Ovary (tissue), 9 donors: ENCODE measurements around the gene UTP4. TPM values are rescaled to one million over a fixed set of nuclear protein-coding genes. Genes with fewer than 3 reads are reported as not detected.

Experiments
- DNase-seq, 5 donors: peaks; one replicate each; pipeline ENCODE4 v3.0.0-alpha.2; 2019 to 2020
- H3K27ac ChIP-seq, 2 donors: fragments of 200-600 bp; one replicate each; pipeline versions ENCODE4 v1.5.1 to v1.8.0; 2019 to 2022
- H3K27me3 ChIP-seq: fragments of 200-600 bp; one replicate; pipeline ENCODE4 v1.8.0; 2022
- H3K36me3 ChIP-seq: fragments of 200-600 bp; sonication (generic); one replicate; pipeline ENCODE4 v1.5.1; 2019
- H3K4me1 ChIP-seq: one replicate; pipeline ENCODE4 v1.8.1; 2013; ENCODE audit warnings: mild to moderate bottlenecking, moderate library complexity; ENCODE audit not compliant: insufficient read depth
- H3K4me3 ChIP-seq: fragments of 200-600 bp; sonication (generic); one replicate; pipeline ENCODE4 v1.5.1; 2017
- H3K9me3 ChIP-seq, 2 donors: fragments of 200-600 bp in 1 of 2; sonication (generic) in 1 of 2; one replicate each; pipeline versions ENCODE4 v1.5.1 to v1.8.1; 2013 to 2019; ENCODE audit warnings: mild to moderate bottlenecking in 1 of 2, moderate library complexity in 1 of 2
- EP300 ChIP-seq: sonication (generic); formaldehyde crosslinking; IDR thresholded peaks from one replicate; pipeline ENCODE4 v1.6.1; 2017; ENCODE audit warnings: antibody characterized with exemption
- POLR2A ChIP-seq: fragments of 450-650 bp; IDR thresholded peaks from one replicate; pipeline ENCODE4 v1.6.1; 2017; ENCODE audit warnings: antibody characterized with exemption, mild to moderate bottlenecking, moderate library complexity
- WGBS, 3 donors: extraction: QIAGEN DNeasy Blood & Tissue Kit in 1 of 3; methylation state at CpG; one replicate each; pipeline versions ENCODE4 v1.1.5 to v1.1.7; 2013 to 2017; 5-methylcytosine and 5-hydroxymethylcytosine counted together
- intact Hi-C, 4 donors: fragments of 100-400 bp; cut with DNase I; formaldehyde crosslinking; loops; one replicate each; pipeline versions ENCODE4 v1.11.0 to v1.15.1; 2022 to 2023
- polyA plus RNA-seq, 2 donors: library from polyadenylated mRNA; stranded (reverse); fragments of 200-250 nt in 1 of 2; fragments of 350-450 nt in 1 of 2; fragmentation: Illumina TruSeq in 1 of 2; extraction: RNeasy Lipid Tissue Mini Kit (QIAGEN cat#74804) in 1 of 2; gene quantifications; one replicate each; pipeline ENCODE4 v1.2.3, GENCODE V29; 2013 to 2014
- total RNA-seq, 7 donors: library from RNA; depleted of rRNA in 2 of 7; stranded (reverse); fragments of >200 nt in 2 of 7; fragmentation: NEBNext Ultra II Directional in 3 of 7; extraction: Animal tissue kit (Norgen Biotek cat#: 25700) in 3 of 7; gene quantifications; one replicate each; pipeline versions ENCODE4 v1.1.0 to v1.2.4, GENCODE V29; 2016 to 2023
- TF ChIP-seq, protein P1 (sequence below), 3 donors: fragments of 450-650 bp in 2 of 3; fragments of 200-600 bp in 1 of 3; IDR thresholded peaks; one replicate each; pipeline versions ENCODE4 v1.5.1 to v1.8.0; 2016 to 2022; ENCODE audit warnings: antibody characterized with exemption in 3 of 3, mild to moderate bottlenecking in 1 of 3
- donor health status: DM: no; HTN: no; CAD: no; lungs with moderate emphysema.
- donor health status: DM: no; HTN: no; CAD: no.
- donor health status: Bipolar disorder and iron deficiency.
- donor health status: DM: yes; HTN: yes; CAD: no.
- donor health status: DM: no; HTN: no; CAD: no.
- donor health status: DM: yes; HTN: yes; CAD: no.

The UTP4 gene
- total and polyA plus RNA-seq, 9 donors, result 13.8 to 52.4 (median 40.2) TPM

- no peak for DNase-seq
- Histone ChIP-seq H3K4me3 (no peak overlapping the region), H3K9me3 (no peaks in the 10 kb centered on the region), H3K4me1 (peaks cover 17% of the 10 kb centered on the region), H3K36me3 (no peaks in the 10 kb centered on the region), H3K27ac (no peak overlapping the region), H3K27me3 (no peaks in the 10 kb centered on the region)
- TF ChIP-seq POLR2A (no peak), EP300 (no peak)
- TF ChIP-seq, protein P1, sequence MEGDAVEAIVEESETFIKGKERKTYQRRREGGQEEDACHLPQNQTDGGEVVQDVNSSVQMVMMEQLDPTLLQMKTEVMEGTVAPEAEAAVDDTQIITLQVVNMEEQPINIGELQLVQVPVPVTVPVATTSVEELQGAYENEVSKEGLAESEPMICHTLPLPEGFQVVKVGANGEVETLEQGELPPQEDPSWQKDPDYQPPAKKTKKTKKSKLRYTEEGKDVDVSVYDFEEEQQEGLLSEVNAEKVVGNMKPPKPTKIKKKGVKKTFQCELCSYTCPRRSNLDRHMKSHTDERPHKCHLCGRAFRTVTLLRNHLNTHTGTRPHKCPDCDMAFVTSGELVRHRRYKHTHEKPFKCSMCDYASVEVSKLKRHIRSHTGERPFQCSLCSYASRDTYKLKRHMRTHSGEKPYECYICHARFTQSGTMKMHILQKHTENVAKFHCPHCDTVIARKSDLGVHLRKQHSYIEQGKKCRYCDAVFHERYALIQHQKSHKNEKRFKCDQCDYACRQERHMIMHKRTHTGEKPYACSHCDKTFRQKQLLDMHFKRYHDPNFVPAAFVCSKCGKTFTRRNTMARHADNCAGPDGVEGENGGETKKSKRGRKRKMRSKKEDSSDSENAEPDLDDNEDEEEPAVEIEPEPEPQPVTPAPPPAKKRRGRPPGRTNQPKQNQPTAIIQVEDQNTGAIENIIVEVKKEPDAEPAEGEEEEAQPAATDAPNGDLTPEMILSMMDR (IDR thresholded peaks at IDR 0.05), result no peak
- WGBS, 3 donors, result 89 to 92% (median 90%) methylated on average over 3 of the region's 3 CpGs
- intact Hi-C loops, result loop anchor here in 1 of 4 donors (5.0 kb wide), 1 partner anchor 47 kb away; no protein-coding TSS in a partner anchor
These were observed 58.1 kb downstream of the UTP4 start for GRCh38 chr16:69190598-69190997.

- Histone ChIP-seq H3K4me1 (peaks cover 21% of the 10 kb centered on the region), H3K36me3 (no peaks in the 10 kb centered on the region), H3K4me3 (no peak overlapping the region), H3K9me3 (no peaks in the 10 kb centered on the region), H3K27me3 (no peaks in the 10 kb centered on the region), H3K27ac (no peak overlapping the region)
- 85 to 93% (median 89%) methylated on average over 2 of the region's 2 CpGs for WGBS, 3 donors
- intact Hi-C loops, result loop anchor here in 1 of 4 donors (5.0 kb wide), 1 partner anchor 46 kb away; no protein-coding TSS in a partner anchor
- TF ChIP-seq, protein P1 (IDR thresholded peaks at IDR 0.05), result no peak
- no peak for DNase-seq
These were observed 58.7 kb downstream of the UTP4 start for GRCh38 chr16:69191136-69191535.

GRCh38 chr16:69193855-69194254 lies 61.4 kb downstream of the UTP4 start:
- intact Hi-C loops, result loop anchor here in 1 of 4 donors (5.0 kb wide), 1 partner anchor 43 kb away; no protein-coding TSS in a partner anchor
- H3K4me1 ChIP-seq, result peaks cover 20% of the 10 kb centered on the region
- H3K36me3 ChIP-seq, result no peaks in the 10 kb centered on the region
- no peak overlapping the region for H3K4me3 ChIP-seq
- DNase-seq, result no peak
- H3K27me3 ChIP-seq, result no peaks in the 10 kb centered on the region
- H3K27ac ChIP-seq, result no peak overlapping the region
- TF ChIP-seq POLR2A (no peak), EP300 (no peak)
- TF ChIP-seq, protein P1 (IDR thresholded peaks at IDR 0.05), result no peak
- no peaks in the 10 kb centered on the region for H3K9me3 ChIP-seq

DNA sequence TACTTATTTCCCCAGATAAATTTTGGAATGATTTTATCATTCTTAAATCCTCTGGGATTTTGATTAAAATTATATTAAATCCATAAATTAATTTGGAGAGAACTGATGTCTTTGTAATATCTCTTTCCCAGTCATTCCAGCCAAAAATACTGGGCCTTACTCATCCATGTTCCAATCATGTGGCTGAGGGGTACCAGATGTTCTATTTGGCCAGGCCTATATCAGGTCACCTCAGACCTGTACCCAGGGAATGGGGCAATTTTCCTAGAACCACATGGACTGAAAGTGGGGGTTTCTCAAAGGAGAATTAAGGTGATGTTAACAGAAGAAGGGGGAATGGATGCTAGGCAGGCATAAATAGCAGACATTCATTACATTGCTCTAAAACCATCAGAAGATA lies 62.0 kb downstream of the UTP4 start:
- H3K4me1 ChIP-seq, result peaks cover 19% of the 10 kb centered on the region
- no peak overlapping the region for H3K4me3 ChIP-seq
- peak in 1 of 5 donors; percentile 56 for DNase-seq
- TF ChIP-seq, protein P1 (IDR thresholded peaks at IDR 0.05), result no peak
- TF ChIP-seq POLR2A (no peak), EP300 (no peak)
- intact Hi-C loops, result loop anchor here in 1 of 4 donors (5.0 kb wide), 1 partner anchor 43 kb away; no protein-coding TSS in a partner anchor
- no peak overlapping the region for H3K27ac ChIP-seq
- H3K36me3 ChIP-seq, result no peaks in the 10 kb centered on the region
- no peaks in the 10 kb centered on the region for H3K27me3 ChIP-seq
- H3K9me3 ChIP-seq, result no peaks in the 10 kb centered on the region
